H1 (cell line): ENCODE results near the gene BRD7. TPM values are rescaled to one million over a fixed set of nuclear protein-coding genes. Genes with fewer than 3 reads are reported as not detected.

ENCODE experiments used
- CTCF ChIA-PET: fragments of 300-600 bp; sonication (Branson Sonifier 250); formaldehyde crosslinking; loops from one replicate; lab custom pipeline; 2021; ENCODE audit not compliant: partially characterized antibody; lab: Charles Lee
- POLR2A ChIA-PET: fragments of 300-600 bp; sonication (Branson Sonifier 250); formaldehyde crosslinking; loops from one replicate; lab custom pipeline; 2021; ENCODE audit warnings: inconsistent platforms; ENCODE audit not compliant: partially characterized antibody; lab: Charles Lee
- DNase-seq, 2 experiments: peaks; one replicate each; pipeline versions ENCODE4 v3.0.0 to v3.0.0-alpha.2; 2010 to 2022; ENCODE audit warnings: low spot score in 2 of 2, low read depth in 1 of 2, mixed read lengths in 1 of 2
- FAIRE-seq: peaks from 2 replicates; lab custom pipeline; 2011; peaks lifted over from hg19 to GRCh38; lab: Jason Lieb, UNC
- H2AFZ ChIP-seq: 2 replicates; pipeline ENCODE4 v1.8.1; 2012; ENCODE audit warnings: low read length, inconsistent platforms
- H2AK5ac ChIP-seq: 2 replicates; pipeline ENCODE4 v1.6.1; 2013; ENCODE audit warnings: low read depth, low read length
- H2BK120ac ChIP-seq: replicated peaks from 2 replicates; pipeline ENCODE3; 2013; ENCODE audit warnings: low read depth, low read length, inconsistent platforms
- H2BK12ac ChIP-seq: 2 replicates; pipeline ENCODE4 v1.6.1; 2013; ENCODE audit warnings: low read depth, low read length
- H2BK15ac ChIP-seq: 2 replicates; pipeline ENCODE4 v1.6.1; 2013; ENCODE audit warnings: low read length
- H2BK20ac ChIP-seq: 2 replicates; pipeline ENCODE4 v1.6.1; 2013; ENCODE audit warnings: low read length
- H2BK5ac ChIP-seq: 2 replicates; pipeline ENCODE4 v1.6.1; 2013; ENCODE audit warnings: low read depth, low read length
- H3K14ac ChIP-seq: 2 replicates; pipeline ENCODE4 v1.6.1; 2013; ENCODE audit warnings: inconsistent platforms; ENCODE audit not compliant: insufficient read length
- H3K18ac ChIP-seq: 2 replicates; pipeline ENCODE4 v1.6.1; 2013; ENCODE audit warnings: low read length; ENCODE audit errors: extremely low read depth
- H3K23ac ChIP-seq: 2 replicates; pipeline ENCODE4 v1.6.1; 2013; ENCODE audit warnings: inconsistent platforms; ENCODE audit not compliant: insufficient read length
- H3K23me2 ChIP-seq: 2 replicates; pipeline ENCODE4 v1.6.1; 2013; ENCODE audit warnings: low read depth, low read length
- H3K27ac ChIP-seq: 2 replicates; pipeline ENCODE4 v1.6.1; 2011; ENCODE audit warnings: low read depth, low read length, inconsistent platforms
- H3K27me3 ChIP-seq, 4 experiments: replicated peaks in 1 of 4; 1 replicate in 1 of 4; 2 replicates in 3 of 4; pipeline versions ENCODE4 v1.6.1 to v1.8.1; 2011 to 2013; ENCODE audit warnings: low read length in 3 of 4, mild to moderate bottlenecking in 3 of 4, inconsistent platforms in 2 of 4, mixed read lengths in 2 of 4, moderate library complexity in 1 of 4; ENCODE audit not compliant: control insufficient read depth in 3 of 4, insufficient read depth in 3 of 4; ENCODE audit errors: extremely low read depth in 1 of 4
- H3K36me3 ChIP-seq, 4 experiments: 2 replicates each; pipeline versions ENCODE4 v1.6.1 to v1.8.1; 2011 to 2013; ENCODE audit warnings: mild to moderate bottlenecking in 4 of 4, low read length in 3 of 4, moderate library complexity in 2 of 4, control low read depth in 1 of 4, inconsistent platforms in 1 of 4; ENCODE audit not compliant: insufficient read depth in 4 of 4, control insufficient read depth in 2 of 4
- H3K4ac ChIP-seq: replicated peaks from 2 replicates; pipeline ENCODE3; 2013; ENCODE audit warnings: low read length, low read depth, mixed read lengths, inconsistent platforms; ENCODE audit not compliant: insufficient read length
- H3K4me1 ChIP-seq, 4 experiments: replicated peaks in 1 of 4; 1 replicate in 1 of 4; 2 replicates in 3 of 4; pipeline versions ENCODE4 v1.6.1 to v1.8.1; 2011 to 2013; ENCODE audit warnings: low read length in 3 of 4, inconsistent platforms in 2 of 4, mixed read lengths in 1 of 4; ENCODE audit not compliant: insufficient read depth in 4 of 4, control insufficient read depth in 3 of 4
- H3K4me2 ChIP-seq, 2 experiments: 2 replicates each; pipeline versions ENCODE4 v1.6.1 to v1.8.1; 2011 to 2013; ENCODE audit warnings: low read depth in 2 of 2, low read length in 2 of 2, control low read depth in 1 of 2, inconsistent platforms in 1 of 2, mild to moderate bottlenecking in 1 of 2; ENCODE audit not compliant: insufficient read depth in 1 of 2
- H3K4me3 ChIP-seq, 4 experiments: fragments of 200-600, 300-600 bp in 1 of 4; sonication (generic), shearing (Covaris generic), sonication (Bioruptor Twin) in 1 of 4; 2 replicates each; pipeline versions ENCODE4 v1.5.1 to v1.8.1; 2011 to 2016; ENCODE audit warnings: low read length in 4 of 4, low read depth in 3 of 4, control low read depth in 2 of 4, inconsistent platforms in 2 of 4, mild to moderate bottlenecking in 2 of 4, mixed read lengths in 1 of 4, moderate library complexity in 1 of 4; ENCODE audit not compliant: insufficient read depth in 2 of 4; ENCODE audit errors: extremely low read depth in 1 of 4
- H3K56ac ChIP-seq: replicated peaks from 2 replicates; pipeline ENCODE3; 2013; ENCODE audit warnings: low read depth, mild to moderate bottlenecking, mixed read lengths, low read length, inconsistent platforms; ENCODE audit not compliant: insufficient read length
- H3K79me1 ChIP-seq: 2 replicates; pipeline ENCODE4 v1.6.1; 2013; ENCODE audit warnings: low read depth, low read length, control low read depth
- H3K79me2 ChIP-seq, 2 experiments: 2 replicates each; pipeline versions ENCODE4 v1.6.1 to v1.8.1; 2012 to 2013; ENCODE audit warnings: low read length in 2 of 2, mild to moderate bottlenecking in 2 of 2, inconsistent platforms in 1 of 2; ENCODE audit not compliant: insufficient read depth in 2 of 2, control insufficient read depth in 1 of 2
- H3K9ac ChIP-seq, 4 experiments: replicated peaks in 1 of 4; 1 replicate in 1 of 4; 2 replicates in 3 of 4; pipeline versions ENCODE4 v1.6.1 to v1.8.1; 2011 to 2013; ENCODE audit warnings: low read depth in 3 of 4, low read length in 3 of 4, control low read depth in 2 of 4, mild to moderate bottlenecking in 2 of 4, moderate library complexity in 2 of 4, inconsistent platforms in 1 of 4; ENCODE audit errors: extremely low read depth in 1 of 4
- H3K9me3 ChIP-seq, 2 experiments: 2 replicates each; pipeline versions ENCODE4 v1.6.1 to v1.8.1; 2012 to 2013; ENCODE audit warnings: mild to moderate bottlenecking in 2 of 2, moderate library complexity in 2 of 2, control low read depth in 1 of 2, inconsistent platforms in 1 of 2, low read depth in 1 of 2, low read length in 1 of 2, mixed read lengths in 1 of 2; ENCODE audit not compliant: insufficient read depth in 2 of 2
- H4K20me1 ChIP-seq, 2 experiments: replicated peaks in 1 of 2; 2 replicates each; pipeline versions ENCODE3 to v1.8.1; 2011 to 2013; ENCODE audit warnings: inconsistent platforms in 2 of 2, low read length in 2 of 2, mild to moderate bottlenecking in 1 of 2; ENCODE audit not compliant: insufficient read depth in 2 of 2, control insufficient read depth in 1 of 2
- H4K5ac ChIP-seq: 2 replicates; pipeline ENCODE4 v1.6.1; 2013; ENCODE audit warnings: low read length, low read depth, mixed read lengths, inconsistent platforms; ENCODE audit not compliant: insufficient read length
- H4K8ac ChIP-seq: 2 replicates; pipeline ENCODE4 v1.8.0; 2013; ENCODE audit warnings: mild to moderate bottlenecking, moderate library complexity, low read length, inconsistent platforms; ENCODE audit not compliant: insufficient read depth; ENCODE audit errors: extremely low read depth
- H4K91ac ChIP-seq: replicated peaks from 2 replicates; pipeline ENCODE3; 2013; ENCODE audit warnings: low read length, mixed read lengths, inconsistent platforms; ENCODE audit not compliant: insufficient read length
- ASH2L ChIP-seq: fragments of 200-600, 300-600 bp; sonication (generic); IDR thresholded peaks from one replicate; pipeline ENCODE4 v1.7.1; 2017; ENCODE audit warnings: low read length
- CBX8 ChIP-seq: fragments of 300-800, 300-1000 bp; sonication (generic); IDR thresholded peaks from 2 replicates; pipeline ENCODE4 v1.7.1; 2016; ENCODE audit warnings: low read depth, low read length, borderline replicate concordance
- CEBPB ChIP-seq: IDR thresholded peaks from 2 replicates; pipeline ENCODE4 v1.6.1; 2012; ENCODE audit warnings: low read depth, low read length
- CREB1 ChIP-seq: IDR thresholded peaks from 2 replicates; pipeline ENCODE4 v1.6.1; 2012; ENCODE audit warnings: inconsistent platforms
- POLR2A ChIP-seq, 2 experiments: IDR thresholded peaks; 1 replicate in 1 of 2; 2 replicates in 1 of 2; pipeline ENCODE4 v1.6.1; 2011; ENCODE audit warnings: low read depth in 2 of 2, low read length in 2 of 2, mild to moderate bottlenecking in 2 of 2; ENCODE audit errors: control extremely low read depth in 1 of 2
- POLR2AphosphoS5 ChIP-seq: IDR thresholded peaks from 2 replicates; pipeline ENCODE4 v1.6.1; 2011; ENCODE audit warnings: low read depth, low read length
- RAD21 ChIP-seq, 2 experiments: IDR thresholded peaks in 1 of 2; conservative IDR thresholded peaks in 1 of 2; 2 replicates each; pipeline ENCODE4 v1.6.1; 2011; ENCODE audit warnings: low read depth in 2 of 2, low read length in 2 of 2, improper control_type of control experiment in 1 of 2, inconsistent platforms in 1 of 2, mild to moderate bottlenecking in 1 of 2, moderate library complexity in 1 of 2
- RBBP5 ChIP-seq: IDR thresholded peaks from 2 replicates; pipeline ENCODE4 v1.7.1; 2012; ENCODE audit warnings: low read depth, mild to moderate bottlenecking, inconsistent platforms, low read length, moderate library complexity, borderline replicate concordance
- SAP30 ChIP-seq: fragments of 300-600 bp; sonication (generic); IDR thresholded peaks from 2 replicates; pipeline ENCODE4 v1.7.1; 2012; ENCODE audit warnings: low read length, moderate library complexity, mild to moderate bottlenecking, inconsistent platforms; ENCODE audit not compliant: insufficient read depth, insufficient replicate concordance
- SP2 ChIP-seq: IDR thresholded peaks from 2 replicates; pipeline ENCODE4 v1.6.1; 2012; ENCODE audit warnings: mild to moderate bottlenecking, low read length, inconsistent platforms
- TBP ChIP-seq: IDR thresholded peaks from 2 replicates; pipeline ENCODE4 v1.6.1; 2011; ENCODE audit warnings: low read depth, low read length, improper control_type of control experiment
- WGBS, 2 experiments: shearing (Covaris generic) in 1 of 2; methylation state at CpG; one replicate each; pipeline versions ENCODE4 v1.1.6 to v1.1.7; 2013 to 2015; ENCODE audit warnings: low lambda C conversion rate in 2 of 2, mixed read lengths in 2 of 2, inconsistent platforms in 1 of 2, low coverage in 1 of 2, missing lambda C conversion rate in 1 of 2; ENCODE audit not compliant: insufficient replicate concordance in 2 of 2, insufficient coverage in 1 of 2, insufficient read length in 1 of 2; ENCODE audit errors: extremely low coverage in 1 of 2, missing lambda C conversion rate in 1 of 2; 5-methylcytosine and 5-hydroxymethylcytosine counted together
- polyA plus RNA-seq, 7 experiments: library from polyadenylated mRNA; depleted of rRNA in 3 of 7; stranded (reverse) in 5 of 7; unstranded in 2 of 7; fragments of >200 nt in 5 of 7; fragments of 200-250 nt in 2 of 7; gene quantifications; 1 replicate in 5 of 7; 2 replicates in 1 of 7; 4 replicates in 1 of 7; pipeline versions ENCODE4 v1.2.1 to v1.2.3, GENCODE V29; 2011 to 2013; ENCODE audit warnings: missing spikeins in 2 of 7, mixed read lengths in 2 of 7
- total RNA-seq: library from RNA; stranded (reverse); fragmentation: NEBNext Ultra II Directional; extraction: Animal tissue kit (Norgen Biotek cat#: 25700); gene quantifications from 2 replicates; pipeline ENCODE4 v1.2.1, GENCODE V29; 2021

The BRD7 gene
- total and polyA plus RNA-seq, 2 of the 8 experiments (the other 6 are each of a cell fraction or from before 2014, with no cell fraction given), result 42.5 to 120 TPM

GRCh38 chr16:50279504-50279865 is 89.3 kb downstream of the BRD7 start:
- Histone ChIP-seq H4K20me1 (peaks cover 0 to 3% of the 10 kb centered on the region in 2 experiments), H3K79me2 (no peaks in the 10 kb centered on the region), H2AFZ (no peak overlapping the region), H3K56ac (no peak overlapping the region), H3K23ac (no peak overlapping the region), H3K27ac (no peak overlapping the region), H3K18ac (no peak overlapping the region), H3K79me1 (no peaks in the 10 kb centered on the region), H2BK20ac (no peak overlapping the region), H3K9me3 (no peaks in the 10 kb centered on the region), H3K4me3 (no peak overlapping the region), H2BK15ac (no peak overlapping the region), H3K9ac (no peak overlapping the region), H3K4me2 (no peak overlapping the region; a peak in 2 of 4 replicates), H2BK12ac (no peak overlapping the region), H2AK5ac (no peak overlapping the region), H4K91ac (no peak overlapping the region), H3K36me3 (no peaks in the 10 kb centered on the region), H2BK120ac (no peak overlapping the region)
- no peak for FAIRE-seq
- CTCF ChIA-PET, result interaction anchor here (0.6 to 1.5 kb wide), 8 partner anchors 10 to 90 kb away, joined by 3 to 6 read pairs (median 4); no protein-coding TSS in a partner anchor
- no peak for TF ChIP-seq RBBP5
- TF ChIP-seq SP2, result no peak
- TF ChIP-seq POLR2AphosphoS5, result no peak
- no peak for TF ChIP-seq CBX8
- no peak for TF ChIP-seq CEBPB
- TF ChIP-seq ASH2L, result no peak
- no peak for TF ChIP-seq TBP
- TF ChIP-seq SAP30, result no peak
- no peak for TF ChIP-seq POLR2A (IDR thresholded peaks at IDR 0.05; ENCODE audit: control extremely low read depth in 1 of 2, low read depth in 2 of 2, low read length in 2 of 2)
- TF ChIP-seq CREB1, result no peak
- no peak for TF ChIP-seq RAD21 (IDR thresholded peaks at IDR 0.05 in 1 of 2, conservative IDR thresholded peaks at IDR 0.05 in 1 of 2; ENCODE audit: low read depth in 2 of 2, low read length in 2 of 2)
- TF ChIP-seq, all 59 proteins: peak for 0
- no peak for DNase-seq
- no peak overlapping the region for H4K5ac ChIP-seq
- H3K23me2 ChIP-seq, result no peaks in the 10 kb centered on the region
- POLR2A ChIA-PET, result interaction anchor here (1.0 to 1.8 kb wide), 4 partner anchors 9 to 28 kb away, joined by 3 to 6 read pairs (median 4); partner anchors contain the start of gene ADCY7
- 48% methylated on average over 2 of the region's 2 CpGs; no CpG with 5 or more reads in 1 of the 2 experiments for WGBS, 2 experiments
- no peak overlapping the region for H3K14ac ChIP-seq
- H2BK5ac ChIP-seq, result no peak overlapping the region
- peaks cover 0 to 7% (median 0%) of the 10 kb centered on the region in 4 experiments; a peak in 1 of 7 replicates for H3K4me1 ChIP-seq
- H3K27me3 ChIP-seq, result no peaks in the 10 kb centered on the region
- H4K8ac ChIP-seq, result no peak overlapping the region; the same call in 1 of the 2 replicates
- H3K4ac ChIP-seq, result no peak overlapping the region
